OCI-LY7 (cell line): ENCODE results near the gene FERMT2. TPM values are rescaled to one million over a fixed set of nuclear protein-coding genes. Genes with fewer than 3 reads are reported as not detected.

Source experiments
- BruUV-seq: library from RNA; stranded (reverse); fragments of 400-500 nt; replicated peaks from 2 replicates; lab custom pipeline; 2021; lab: Mats Ljungman, UMichigan
- CTCF ChIA-PET: fragments of 300-600 bp; sonication (Branson Sonifier 250); formaldehyde crosslinking; loops from one replicate; lab custom pipeline; 2022; ENCODE audit warnings: antibody characterized with exemption; ENCODE audit not compliant: unreplicated experiment; lab: Charles Lee
- POLR2A ChIA-PET: fragments of 300-600 bp; sonication (Branson Sonifier 250); formaldehyde crosslinking; loops from one replicate; lab custom pipeline; 2022; ENCODE audit warnings: antibody characterized with exemption; lab: Charles Lee
- DNase-seq: peaks from one replicate; pipeline ENCODE4 v3.0.0-alpha.2; 2015; ENCODE audit warnings: low spot score
- H2AFZ ChIP-seq: fragments of 200-600 bp; sonication (generic), shearing (Covaris generic); 2 replicates; pipeline ENCODE4 v1.6.1; 2014; ENCODE audit warnings: mild to moderate bottlenecking, antibody characterized with exemption, low read length, moderate library complexity
- H3K27ac ChIP-seq: fragments of 200-600 bp; sonication (generic); 2 replicates; pipeline ENCODE4 v1.5.1; 2014; ENCODE audit warnings: mixed run types, low read depth, mild to moderate bottlenecking, moderate library complexity, low read length, inconsistent platforms; ENCODE audit not compliant: poor library complexity, severe bottlenecking
- H3K36me3 ChIP-seq: fragments of 200-600 bp; sonication (generic); 2 replicates; pipeline ENCODE4 v1.6.1; 2014; ENCODE audit warnings: mild to moderate bottlenecking, antibody characterized with exemption, low read length, moderate library complexity, mixed read lengths; ENCODE audit not compliant: insufficient read depth
- H3K4me1 ChIP-seq: fragments of 200-600 bp; sonication (generic); 2 replicates; pipeline ENCODE4 v1.5.1; 2014; ENCODE audit warnings: mild to moderate bottlenecking, low read length; ENCODE audit not compliant: insufficient read depth, poor library complexity, severe bottlenecking
- H3K4me2 ChIP-seq: fragments of 200-600 bp; sonication (generic); 2 replicates; pipeline ENCODE4 v1.6.1; 2014; ENCODE audit warnings: mild to moderate bottlenecking, low read length
- H3K4me3 ChIP-seq: fragments of 200-600 bp; sonication (generic); 2 replicates; pipeline ENCODE4 v1.5.1; 2014; ENCODE audit warnings: mild to moderate bottlenecking, low read depth, low read length; ENCODE audit not compliant: poor library complexity, severe bottlenecking
- H3K79me2 ChIP-seq: fragments of 200-600 bp; sonication (generic); 2 replicates; pipeline ENCODE4 v1.6.1; 2016; ENCODE audit warnings: low read depth, mild to moderate bottlenecking, low read length, moderate library complexity, mixed read lengths; ENCODE audit not compliant: insufficient read depth
- H3K9me2 ChIP-seq: fragments of 200-600 bp; sonication (generic); 2 replicates; pipeline ENCODE4 v1.6.1; 2016; ENCODE audit warnings: mild to moderate bottlenecking, low read length, mixed read lengths; ENCODE audit not compliant: insufficient read depth
- H3K9me3 ChIP-seq: fragments of 200-600 bp; sonication (generic); 2 replicates; pipeline ENCODE4 v1.6.1; 2014; ENCODE audit warnings: mild to moderate bottlenecking, mixed run types, low read length, mixed read lengths
- H4K20me1 ChIP-seq: fragments of 200-600 bp; sonication (generic); 2 replicates; pipeline ENCODE4 v1.6.1; 2014; ENCODE audit warnings: mild to moderate bottlenecking, antibody characterized with exemption, low read length, moderate library complexity, mixed read lengths; ENCODE audit not compliant: insufficient read depth
- CTCF ChIP-seq: fragments of 200-600 bp; sonication (generic); conservative IDR thresholded peaks from 2 replicates; pipeline ENCODE4 v1.5.1; 2014; ENCODE audit warnings: mild to moderate bottlenecking, antibody characterized with exemption, low read length, moderate library complexity, mixed read lengths
- EZH2phosphoT487 ChIP-seq: fragments of 200-600 bp; sonication (generic); IDR thresholded peaks from 2 replicates; pipeline ENCODE4 v1.6.1; 2018; ENCODE audit warnings: low read depth, borderline replicate concordance, mild to moderate bottlenecking, mixed run types, antibody characterized with exemption, low read length, moderate library complexity, mixed read lengths
- intact Hi-C: fragments of 100-400 bp; cut with micrococcal nuclease; formaldehyde crosslinking; loops from one replicate; pipeline ENCODE4 v1.10.0; 2022; ENCODE audit not compliant: unreplicated experiment
- total RNA-seq, 2 experiments: library from RNA; depleted of rRNA in 1 of 2; stranded (reverse); fragments of >200 nt in 1 of 2; shearing (Covaris generic) in 1 of 2; gene quantifications; 2 replicates each; pipeline ENCODE4 v1.2.3, GENCODE V29; 2014 to 2022

FERMT2 gene
- total RNA-seq, 2 experiments from 2014 or later = not detected

GRCh38 chr14:52936437-52936836, 14.4 kb downstream of the FERMT2 start:
- BruUV-seq = no TSS peak
- H3K9me3 ChIP-seq = no peaks in the 10 kb centered on the region
- no peaks in the 10 kb centered on the region for H3K79me2 ChIP-seq
- no peaks in the 10 kb centered on the region for H3K9me2 ChIP-seq
- DNase-seq = no peak
- H3K4me3 ChIP-seq = no peak overlapping the region
- no peak overlapping the region for H2AFZ ChIP-seq
- H3K4me2 ChIP-seq = no peak overlapping the region
- ChIA-PET POLR2A (interaction anchor here (1.1 kb wide), 1 partner anchor 16 kb away, joined by 5 read pairs; no protein-coding TSS in a partner anchor), CTCF (no interaction called here)
- H3K4me1 ChIP-seq = no peaks in the 10 kb centered on the region
- TF ChIP-seq EZH2phosphoT487 (no peak), CTCF (no peak)
- intact Hi-C loops = no loop called here
- no peaks in the 10 kb centered on the region for H4K20me1 ChIP-seq
- no peak overlapping the region for H3K27ac ChIP-seq
- H3K36me3 ChIP-seq = no peaks in the 10 kb centered on the region

GRCh38 chr14:52935833-52936232, 15.0 kb downstream of the FERMT2 start:
- no TSS peak for BruUV-seq
- intact Hi-C loops = no loop called here
- H3K27ac ChIP-seq = no peak overlapping the region
- no peak overlapping the region for H2AFZ ChIP-seq
- ChIA-PET POLR2A (interaction anchor here (0.9 to 1.1 kb wide), 2 partner anchors 16 to 26 kb away, joined by 3 to 5 read pairs; no protein-coding TSS in a partner anchor), CTCF (no interaction called here)
- TF ChIP-seq EZH2phosphoT487 (no peak), CTCF (no peak)
- no peaks in the 10 kb centered on the region for H3K9me3 ChIP-seq
- no peak for DNase-seq
- no peaks in the 10 kb centered on the region for H3K36me3 ChIP-seq
- H3K79me2 ChIP-seq = no peaks in the 10 kb centered on the region
- no peaks in the 10 kb centered on the region for H3K4me1 ChIP-seq
- H3K9me2 ChIP-seq = no peaks in the 10 kb centered on the region
- H3K4me2 ChIP-seq = no peak overlapping the region
- H3K4me3 ChIP-seq = no peak overlapping the region
- no peaks in the 10 kb centered on the region for H4K20me1 ChIP-seq

DNA sequence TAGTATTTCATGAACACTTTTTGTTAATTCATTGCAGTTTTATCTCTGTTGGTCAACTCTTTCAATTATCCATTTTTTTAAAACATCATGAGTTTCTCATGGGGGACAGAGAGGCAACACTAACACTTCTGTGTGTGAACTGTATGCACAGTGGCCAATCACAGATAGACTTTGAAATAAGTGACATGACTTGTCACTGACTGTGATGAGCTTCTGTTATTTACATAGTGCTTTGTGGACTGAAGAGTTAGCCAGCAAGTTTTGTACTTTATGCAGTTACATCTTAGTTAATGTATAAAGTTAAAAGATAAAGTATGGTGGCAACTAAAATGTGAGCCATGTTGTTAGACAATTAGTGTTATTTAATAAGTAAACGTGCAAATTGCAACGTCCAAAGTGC, 16.1 kb downstream of the FERMT2 start:
- no peak for DNase-seq
- TF ChIP-seq CTCF (no peak), EZH2phosphoT487 (no peak)
- Histone ChIP-seq H3K79me2 (no peaks in the 10 kb centered on the region), H3K4me1 (no peaks in the 10 kb centered on the region), H3K4me2 (no peak overlapping the region), H3K4me3 (no peak overlapping the region), H3K9me2 (no peaks in the 10 kb centered on the region), H3K36me3 (no peaks in the 10 kb centered on the region), H2AFZ (no peak overlapping the region), H3K9me3 (no peaks in the 10 kb centered on the region), H3K27ac (no peak overlapping the region), H4K20me1 (no peaks in the 10 kb centered on the region)
- BruUV-seq = no TSS peak
- ChIA-PET CTCF (no interaction called here), POLR2A (interaction anchor here (0.6 to 1.0 kb wide), 3 partner anchors 9 to 28 kb away, joined by 3 to 4 read pairs (median 4); no protein-coding TSS in a partner anchor)
- intact Hi-C loops = no loop called here
